Sigmoid colon (tissue), 4 donors: Measurements from ENCODE around the gene SRGAP2B.
"Not testable (repeated sequence)": the region's sequence is repeated elsewhere in the genome, so short reads cannot be mapped to it uniquely, and the experiment has no call there.

Experiments
- CTCF ChIP-seq, 4 experiments: fragments of 450-650 bp in 3 of 4; fragments of 200-600 bp in 1 of 4; IDR thresholded peaks; one replicate each; pipeline ENCODE4 v1.5.1; 2016 to 2019; ENCODE audit warnings: antibody characterized with exemption in 4 of 4, mild to moderate bottlenecking in 3 of 4, moderate library complexity in 2 of 4
- EP300 ChIP-seq, 4 donors: sonication (generic); formaldehyde crosslinking; IDR thresholded peaks; one replicate each; pipeline ENCODE4 v1.6.1; 2017; ENCODE audit warnings: antibody characterized with exemption in 4 of 4
- POLR2A ChIP-seq, 2 donors: fragments of 450-650 bp; IDR thresholded peaks; one replicate each; pipeline ENCODE4 v1.6.1; 2016; ENCODE audit warnings: antibody characterized with exemption in 2 of 2, mild to moderate bottlenecking in 2 of 2, moderate library complexity in 2 of 2
- POLR2AphosphoS5 ChIP-seq, 4 donors: sonication (generic); formaldehyde crosslinking; IDR thresholded peaks; one replicate each; pipeline ENCODE4 v1.6.1; 2017; ENCODE audit warnings: antibody characterized with exemption in 4 of 4

GRCh38 chr1:145123062-145123395 is 27.9 kb upstream of the SRGAP2B start:
- TF ChIP-seq CTCF, EP300, POLR2AphosphoS5, POLR2A (IDR thresholded peaks at IDR 0.05): not testable (repeated sequence)
